ENCODE data around the gene RNF169. TPM values are rescaled to one million over a fixed set of nuclear protein-coding genes. Genes with fewer than 3 reads are reported as not detected.

The RNF169 gene
- total and polyA plus RNA-seq, 2 of the 8 experiments (the other 6 are each of a cell fraction or from before 2014, with no cell fraction given): 3.6 to 12.5 TPM

- Histone ChIP-seq H3K4me3 (ENCODE audit: extremely low read depth in 1 of 4, insufficient read depth in 2 of 4, low read depth in 3 of 4, low read length in 4 of 4) (no peak overlapping the region), H2AFZ (ENCODE audit: low read length) (no peak overlapping the region), H3K9ac (replicated peaks in 1 of 4; ENCODE audit: extremely low read depth in 1 of 4, low read depth in 3 of 4, low read length in 3 of 4) (no peak overlapping the region), H3K27ac (ENCODE audit: low read depth, low read length) (no peak overlapping the region), H4K20me1 (replicated peaks in 1 of 2; ENCODE audit: control insufficient read depth in 1 of 2, insufficient read depth in 2 of 2, low read length in 2 of 2) (no peaks in the 10 kb centered on the region), H3K23ac (ENCODE audit: insufficient read length) (no peak overlapping the region), H3K4ac (replicated peaks; ENCODE audit: insufficient read length, low read depth, low read length) (no peak overlapping the region), H3K79me1 (ENCODE audit: low read depth, low read length) (no peaks in the 10 kb centered on the region), H3K27me3 (replicated peaks in 1 of 4; ENCODE audit: control insufficient read depth in 3 of 4, extremely low read depth in 1 of 4, insufficient read depth in 3 of 4, low read length in 3 of 4) (no peaks in the 10 kb centered on the region), H3K4me2 (ENCODE audit: insufficient read depth in 1 of 2, low read depth in 2 of 2, low read length in 2 of 2) (no peak overlapping the region), H3K56ac (replicated peaks; ENCODE audit: insufficient read length, low read depth, low read length) (no peak overlapping the region), H3K18ac (ENCODE audit: extremely low read depth, low read length) (no peak overlapping the region), H3K14ac (ENCODE audit: insufficient read length) (no peak overlapping the region), H2BK15ac (ENCODE audit: low read length) (no peak overlapping the region), H4K91ac (replicated peaks; ENCODE audit: insufficient read length, low read length) (no peak overlapping the region), H3K23me2 (ENCODE audit: low read depth, low read length) (no peaks in the 10 kb centered on the region), H3K79me2 (ENCODE audit: control insufficient read depth in 1 of 2, insufficient read depth in 2 of 2, low read length in 2 of 2) (no peaks in the 10 kb centered on the region; a peak in 1 of 4 replicates), H2BK20ac (ENCODE audit: low read length) (no peak overlapping the region), H2BK5ac (ENCODE audit: low read depth, low read length) (no peak overlapping the region), H4K8ac (ENCODE audit: extremely low read depth, insufficient read depth, low read length) (no peak overlapping the region), H3K4me1 (replicated peaks in 1 of 4; ENCODE audit: control insufficient read depth in 3 of 4, insufficient read depth in 4 of 4, low read length in 3 of 4) (no peaks in the 10 kb centered on the region), H3K9me3 (ENCODE audit: insufficient read depth in 2 of 2, low read depth in 1 of 2, low read length in 1 of 2) (no peaks in the 10 kb centered on the region), H2BK12ac (ENCODE audit: low read depth, low read length) (no peak overlapping the region), H2AK5ac (ENCODE audit: low read depth, low read length) (no peak overlapping the region), H2BK120ac (replicated peaks; ENCODE audit: low read depth, low read length) (no peak overlapping the region), H3K36me3 (ENCODE audit: control insufficient read depth in 2 of 4, insufficient read depth in 4 of 4, low read length in 3 of 4) (no peaks in the 10 kb centered on the region; a peak in 1 of 8 replicates), H4K5ac (ENCODE audit: insufficient read length, low read depth, low read length) (no peak overlapping the region)
- DNase-seq (ENCODE audit: low read depth in 1 of 2, low spot score in 2 of 2) (no peak), FAIRE-seq (no peak)
- 97% methylated on average over 3 of the region's 3 CpGs; no CpG with 5 or more reads in 1 of the 2 experiments for WGBS, 2 experiments (ENCODE audit: extremely low coverage in 1 of 2, insufficient coverage in 1 of 2, insufficient read length in 1 of 2, insufficient replicate concordance in 2 of 2, low coverage in 1 of 2, low lambda C conversion rate in 2 of 2, missing lambda C conversion rate in 1 of 2)
- ChIA-PET CTCF (ENCODE audit: partially characterized antibody) (no interaction called here), POLR2A (ENCODE audit: partially characterized antibody) (no interaction called here)
- TF ChIP-seq CTBP2 (IDR thresholded peaks at IDR 0.05; ENCODE audit: borderline replicate concordance, insufficient read depth, insufficient read length, low read length) (no peak), BACH1 (IDR thresholded peaks at IDR 0.05; ENCODE audit: low read length) (peak; percentile 55), NANOG (IDR thresholded peaks at IDR 0.05; ENCODE audit: insufficient read depth, low read depth, low read length, poor library complexity, severe bottlenecking) (no peak), KDM5A (IDR thresholded peaks at IDR 0.05; ENCODE audit: low read length) (no peak), MAFK (IDR thresholded peaks at IDR 0.05; ENCODE audit: low read depth, low read length) (peak; percentile 25; the same call in 1 of the 2 replicates), EZH2 (IDR thresholded peaks at IDR 0.05; ENCODE audit: low read depth, low read length, severe bottlenecking) (no peak)
Measured at GRCh38 chr11:74806267-74806666, 57.6 kb downstream of the RNF169 start.

Measured in H1 (cell line).